GM11168 (cell line): ENCODE data around the gene MYO10.

ENCODE experiments used
- in situ Hi-C: fragments of 300-500 bp; cut with MboI; formaldehyde crosslinking; loops from one replicate; pipeline ENCODE4 v1.12.0; 2022; ENCODE audit warnings: low sequenced_read_pairs; ENCODE audit not compliant: unreplicated experiment

Gene MYO10

DNA sequence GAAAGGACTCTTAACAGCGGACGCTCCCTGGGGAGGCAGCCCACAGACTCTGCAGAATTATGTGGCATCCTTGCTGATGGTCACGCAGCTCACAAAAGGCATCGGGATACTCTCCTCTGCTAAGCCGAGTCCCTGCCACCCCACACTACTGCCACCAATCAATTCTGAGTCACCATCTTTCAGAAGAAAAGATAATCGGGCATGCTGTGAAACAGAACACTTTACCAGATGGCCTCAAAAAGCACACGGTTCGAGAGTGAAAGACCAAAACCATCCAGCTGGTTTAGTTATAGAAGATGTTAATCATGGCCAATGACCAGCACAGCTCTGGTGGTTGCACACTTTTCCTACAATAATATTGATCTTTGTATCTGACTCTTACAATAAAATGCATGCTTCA lies 136.3 kb downstream of the MYO10 start:
- in situ Hi-C loops = loop anchor here (25.0 kb wide), 1 partner anchor 388 kb away; no protein-coding TSS in a partner anchor

- in situ Hi-C loops = loop anchor here (25.0 kb wide), 1 partner anchor 389 kb away; no protein-coding TSS in a partner anchor
Measured at GRCh38 chr5:16797951-16798350, 138.1 kb downstream of the MYO10 start.

DNA sequence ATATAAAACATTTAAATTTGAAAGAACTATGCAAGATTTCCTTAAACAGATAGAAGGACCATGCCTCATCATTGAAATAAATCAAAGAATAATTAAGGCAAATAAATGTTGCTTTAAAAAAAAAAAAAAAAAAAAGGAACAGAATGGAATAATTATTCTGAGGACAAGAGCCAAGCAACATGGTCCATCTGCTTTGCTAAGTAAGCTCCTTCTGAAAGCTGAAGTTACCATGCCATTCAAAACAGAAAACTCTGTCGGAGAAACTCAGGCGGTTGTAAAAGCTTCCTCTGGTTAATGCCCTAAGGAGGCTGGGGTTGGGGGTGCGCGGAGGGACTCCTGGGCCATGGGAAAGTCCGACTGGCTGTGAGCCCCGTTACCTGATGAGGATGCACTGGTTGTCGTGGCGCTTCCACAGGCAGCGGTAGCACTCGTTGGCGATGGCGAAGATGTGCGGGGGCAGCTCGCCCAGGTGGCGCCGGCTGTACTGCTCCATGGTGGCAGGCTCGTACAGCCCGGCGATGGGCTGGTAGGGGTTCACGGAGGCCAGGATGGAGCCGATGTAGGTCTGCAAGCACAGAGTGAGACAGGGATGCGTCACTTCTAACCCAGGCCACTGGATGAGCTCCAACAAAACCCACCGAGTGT lies 141.7 kb downstream of the MYO10 start:
- in situ Hi-C loops = loop anchor here (25.0 kb wide), 1 partner anchor 393 kb away; no protein-coding TSS in a partner anchor

DNA sequence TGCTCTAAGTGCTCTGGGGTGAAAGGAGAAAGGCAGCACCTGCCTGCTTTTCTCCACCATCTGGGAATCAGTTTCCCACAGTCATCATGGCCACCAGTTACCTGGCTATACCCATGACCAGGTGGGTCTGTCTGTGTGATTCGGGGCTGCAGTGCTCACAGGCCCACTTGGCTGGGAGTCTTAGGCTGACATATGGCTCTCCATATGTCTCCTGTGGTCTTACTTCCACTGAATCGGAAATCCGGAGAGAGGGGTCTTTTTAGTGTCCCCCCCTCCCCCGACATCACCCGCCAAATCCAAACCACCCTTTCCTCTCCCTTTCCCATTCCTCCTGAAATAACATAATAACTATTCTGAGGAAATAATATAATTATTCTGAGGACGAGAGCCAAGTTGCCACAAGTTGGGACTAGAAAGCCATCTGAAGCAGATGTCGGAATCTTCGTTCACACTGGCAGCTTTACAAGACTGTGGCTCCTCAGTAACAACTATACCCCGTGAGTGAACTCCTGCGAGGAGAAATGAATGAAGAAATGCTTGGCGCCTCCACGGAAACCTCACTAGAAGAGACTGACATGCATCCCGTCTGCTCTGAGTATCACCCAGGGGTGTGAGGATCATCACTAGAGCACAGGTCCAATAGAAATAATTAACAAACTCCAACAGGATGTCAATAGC lies 143.4 kb downstream of the MYO10 start:
- in situ Hi-C loops = loop anchor here (25.0 kb wide), 1 partner anchor 395 kb away; no protein-coding TSS in a partner anchor

DNA sequence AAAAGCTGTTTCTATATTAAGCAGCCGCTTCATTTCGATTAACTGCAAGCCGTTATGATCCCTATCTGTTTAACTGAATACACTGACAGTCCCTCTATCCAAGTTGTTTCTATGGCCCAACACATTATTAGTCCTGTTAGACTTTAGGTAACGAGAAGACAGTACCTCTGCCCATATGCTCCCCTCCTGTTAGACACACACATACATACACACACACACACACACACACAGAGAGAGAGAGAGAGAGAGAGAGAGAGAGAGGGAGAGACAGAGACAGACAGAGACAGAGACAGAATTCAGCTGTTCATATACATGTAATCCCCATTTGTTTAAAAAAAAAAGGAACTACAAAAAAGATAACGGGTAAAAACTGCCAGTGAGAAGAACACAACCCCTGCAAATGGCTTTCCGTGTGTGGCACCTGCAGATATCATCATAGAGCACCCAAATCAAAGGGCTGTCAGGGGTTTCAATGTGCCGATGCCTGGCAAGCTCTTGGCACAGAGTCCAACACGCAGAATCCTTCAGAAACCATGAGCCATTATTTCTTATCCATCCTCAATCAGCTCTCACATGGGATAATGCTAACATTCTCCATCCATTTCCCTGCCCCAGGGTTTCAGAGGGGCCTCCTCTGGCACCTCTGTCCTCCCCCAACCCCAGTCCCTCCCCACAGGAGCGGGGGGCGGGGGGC lies 144.0 kb downstream of the MYO10 start:
- in situ Hi-C loops = loop anchor here (25.0 kb wide), 1 partner anchor 395 kb away; no protein-coding TSS in a partner anchor

GRCh38 chr5:16791036-16791705 lies 144.9 kb downstream of the MYO10 start:
- in situ Hi-C loops = loop anchor here (25.0 kb wide), 1 partner anchor 396 kb away; no protein-coding TSS in a partner anchor

GRCh38 chr5:16788957-16789356 lies 147.1 kb downstream of the MYO10 start:
- in situ Hi-C loops = loop anchor here (25.0 kb wide), 1 partner anchor 398 kb away; no protein-coding TSS in a partner anchor

DNA sequence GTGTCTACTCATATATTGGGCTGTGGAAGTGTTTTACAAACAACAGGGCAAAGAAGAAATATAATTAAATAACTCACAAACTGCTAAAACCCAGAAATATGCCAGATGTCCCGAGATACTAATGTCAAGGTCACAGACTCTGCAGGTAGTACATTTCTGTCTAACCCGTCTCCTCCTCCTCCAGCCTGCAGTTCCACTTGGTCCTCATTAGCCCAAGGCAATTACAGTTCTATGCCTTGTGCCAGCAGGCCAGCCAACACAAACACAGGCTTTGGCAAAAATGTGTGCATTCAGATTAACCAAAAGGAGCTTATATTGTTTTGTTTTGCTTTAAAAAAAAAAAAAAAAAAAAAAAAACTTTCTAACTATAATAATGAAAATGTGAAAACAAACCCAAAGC lies 148.8 kb downstream of the MYO10 start:
- in situ Hi-C loops = loop anchor here (25.0 kb wide), 1 partner anchor 400 kb away; no protein-coding TSS in a partner anchor

GRCh38 chr5:16784843-16785791 lies 151.0 kb downstream of the MYO10 start:
- in situ Hi-C loops = loop anchor here (25.0 kb wide), 1 partner anchor 402 kb away; no protein-coding TSS in a partner anchor

- in situ Hi-C loops = loop anchor here (25.0 kb wide), 1 partner anchor 403 kb away; no protein-coding TSS in a partner anchor
Measured at GRCh38 chr5:16784088-16784487, 152.0 kb downstream of the MYO10 start.

DNA sequence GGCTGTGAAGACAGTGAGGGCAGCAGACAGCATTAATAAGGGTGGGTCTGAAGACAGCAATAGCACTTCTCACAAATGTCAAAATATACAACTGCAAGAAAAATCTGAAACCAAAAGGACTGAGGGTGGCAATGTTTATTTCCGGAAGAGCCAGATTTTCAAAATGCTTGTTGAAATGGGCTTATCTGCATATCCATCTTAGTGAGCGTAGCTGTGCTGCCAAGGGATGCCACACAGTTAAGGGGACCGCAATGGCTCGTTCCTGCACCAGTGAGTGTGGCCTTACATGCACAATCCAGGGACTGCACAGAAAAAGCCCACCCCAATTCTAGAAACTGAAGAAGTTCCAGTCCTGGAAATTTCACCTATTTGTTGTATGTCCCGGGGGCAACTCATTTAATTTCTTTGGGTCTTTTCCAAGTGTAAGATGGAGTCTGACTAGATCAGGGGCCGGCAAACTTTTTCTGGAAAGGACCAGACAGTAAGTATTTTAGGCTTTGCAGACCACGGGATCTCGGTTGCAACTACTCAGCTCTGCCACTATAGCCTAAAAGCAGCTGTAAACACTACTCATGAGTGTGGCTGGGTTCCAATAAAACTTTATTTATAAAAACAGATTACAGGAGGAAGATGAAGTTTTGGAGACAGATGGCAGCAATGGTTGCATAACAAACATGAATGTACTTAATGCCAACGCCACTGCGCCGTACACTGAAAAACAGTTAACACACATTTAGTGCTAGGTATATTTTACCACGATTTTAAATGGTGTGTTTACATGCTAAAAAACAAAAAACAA lies 154.1 kb downstream of the MYO10 start:
- in situ Hi-C loops = loop anchor here (25.0 kb wide), 1 partner anchor 405 kb away; no protein-coding TSS in a partner anchor

DNA sequence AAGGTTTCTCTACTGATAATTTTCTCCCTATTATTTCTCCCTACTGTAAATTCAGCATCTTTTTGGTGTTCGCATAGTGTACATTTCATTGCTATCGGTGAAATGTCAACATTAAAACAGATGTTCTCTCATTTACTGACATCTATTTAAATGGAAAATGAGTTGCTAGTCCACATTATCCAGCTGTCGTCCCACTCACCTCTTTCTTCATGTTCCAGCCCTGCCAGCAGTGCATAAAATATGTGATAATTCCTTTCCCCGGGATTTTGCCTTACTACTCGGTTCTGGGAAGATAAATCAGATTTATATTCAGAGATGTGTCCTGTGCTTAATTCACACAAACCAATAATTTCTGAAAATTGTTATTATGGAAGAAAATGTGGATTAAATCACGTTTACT lies 155.8 kb downstream of the MYO10 start:
- in situ Hi-C loops = loop anchor here (25.0 kb wide), 1 partner anchor 407 kb away; no protein-coding TSS in a partner anchor

DNA sequence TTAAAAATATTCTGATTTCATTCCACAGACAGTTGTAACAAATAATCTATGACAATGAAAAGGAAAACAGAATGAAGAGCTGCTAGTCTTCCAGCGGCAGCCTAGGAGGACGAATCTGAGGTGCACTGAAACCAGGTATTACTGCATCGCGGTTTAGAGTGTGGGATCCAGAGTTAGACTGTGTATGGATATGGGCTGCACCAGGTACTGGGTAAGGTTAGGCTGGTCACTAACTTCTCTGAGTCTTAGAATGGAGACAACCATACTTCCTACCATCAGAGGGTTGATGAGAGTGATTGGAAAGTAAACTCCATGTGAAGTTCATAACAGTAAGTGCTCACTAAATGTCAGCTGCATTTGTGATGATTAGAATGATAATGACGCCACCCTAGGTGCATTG lies 158.7 kb downstream of the MYO10 start:
- in situ Hi-C loops = loop anchor here (25.0 kb wide), 1 partner anchor 410 kb away; no protein-coding TSS in a partner anchor

DNA sequence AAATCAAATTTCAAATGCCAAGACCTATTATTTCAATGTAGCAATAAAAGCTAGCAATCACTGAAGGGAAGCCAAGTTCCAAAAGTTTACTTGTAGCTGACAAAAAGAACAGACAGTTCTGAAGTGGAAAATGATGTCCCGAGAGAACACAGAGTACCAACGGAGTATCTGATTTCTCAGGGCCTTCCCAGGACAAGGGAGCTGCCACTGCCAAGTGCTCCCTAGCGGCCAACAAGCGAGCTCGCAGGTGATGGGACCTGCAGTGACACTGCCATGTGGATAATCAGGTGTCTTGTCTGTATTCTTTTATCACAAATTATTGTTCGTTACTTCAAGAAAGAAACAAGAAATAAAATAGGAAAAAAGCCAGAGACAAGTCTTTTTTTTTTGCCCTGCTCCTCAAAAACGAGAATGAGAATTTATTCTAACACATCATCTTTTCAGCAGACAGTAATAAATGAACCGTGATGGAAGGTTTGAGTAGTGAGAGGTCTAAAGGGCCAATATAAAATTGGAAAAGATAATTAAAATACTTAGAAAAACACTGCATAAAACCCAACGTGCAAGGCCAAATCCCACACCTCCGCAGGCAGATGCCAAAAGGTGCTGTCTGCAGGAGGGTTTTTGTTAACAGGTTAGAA lies 159.4 kb downstream of the MYO10 start:
- in situ Hi-C loops = loop anchor here (25.0 kb wide), 1 partner anchor 411 kb away; no protein-coding TSS in a partner anchor

DNA sequence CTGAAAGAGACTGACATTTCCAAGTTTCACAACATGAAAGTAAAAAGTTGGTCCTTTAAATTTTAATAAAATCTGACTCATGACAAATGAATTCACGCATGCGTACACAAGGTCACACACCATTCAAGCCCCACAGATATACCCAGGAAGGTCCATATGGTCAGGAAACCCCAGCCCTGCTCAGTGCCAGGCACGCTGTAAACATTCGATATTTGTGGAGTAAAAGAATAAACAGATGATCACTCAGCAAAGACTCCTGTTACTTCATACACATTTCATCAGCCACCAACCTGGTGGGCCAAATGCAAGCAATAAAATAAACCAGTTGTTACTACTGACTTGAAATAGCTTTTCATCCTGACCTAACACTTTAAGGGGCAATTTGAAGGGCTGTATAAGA lies 161.3 kb downstream of the MYO10 start:
- in situ Hi-C loops = loop anchor here (25.0 kb wide), 1 partner anchor 412 kb away; no protein-coding TSS in a partner anchor

DNA sequence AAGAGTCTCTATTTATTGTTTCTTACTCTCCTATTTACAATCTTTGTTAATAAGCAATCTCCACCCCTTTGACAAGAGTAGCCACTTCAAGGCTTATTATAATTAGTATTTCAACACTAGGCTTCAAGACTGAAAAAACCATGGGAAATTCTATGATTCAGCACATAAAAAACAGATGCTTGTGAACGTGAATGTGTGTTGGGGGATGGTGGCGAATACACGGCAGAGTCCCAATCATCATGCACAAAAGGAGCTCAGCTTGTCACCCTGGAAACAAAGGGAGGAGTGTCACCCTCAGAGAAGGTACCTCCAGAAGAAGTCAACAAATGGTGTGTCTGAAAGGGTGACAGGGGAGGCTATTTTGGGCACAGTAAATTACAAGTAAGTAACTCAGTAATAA lies 162.1 kb downstream of the MYO10 start:
- in situ Hi-C loops = no loop called here

DNA sequence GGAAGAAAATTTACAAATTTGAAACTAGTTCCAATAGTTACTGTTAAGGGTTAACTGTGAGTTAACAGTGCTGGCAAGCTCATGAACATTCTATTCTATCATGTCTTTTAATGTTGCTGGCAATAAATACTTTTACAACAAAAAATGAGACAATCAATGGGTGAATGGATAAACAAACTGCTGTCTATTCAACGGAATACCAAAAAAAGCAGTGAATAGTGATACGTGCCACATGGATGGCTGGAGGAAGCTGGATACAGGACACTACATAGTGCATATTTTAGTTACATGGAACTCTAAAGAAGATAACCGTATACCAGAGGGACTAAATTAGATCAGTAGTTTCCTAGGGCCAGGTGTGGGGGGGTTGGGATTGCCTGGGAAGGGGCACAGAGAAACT lies 163.5 kb downstream of the MYO10 start:
- in situ Hi-C loops = no loop called here
